WTC11 (cell line): ENCODE data around the gene SLC35G3. TPM values are rescaled to one million over a fixed set of nuclear protein-coding genes. Genes with fewer than 3 reads are reported as not detected.

Experiments
- ATAC-seq: fragments of 200-7000 bp; cut with Tn5 transposase; 2 replicates; pipeline ENCODE4 v1.10.0; 2021; ENCODE audit warnings: mild to moderate bottlenecking, moderate library complexity
- CTCF ChIA-PET: fragments of 300-600 bp; sonication (Branson Sonifier 250); formaldehyde crosslinking; loops from one replicate; lab custom pipeline; 2021; ENCODE audit warnings: antibody characterized with exemption; lab: Charles Lee
- POLR2A ChIA-PET: fragments of 350-600 bp; sonication (Branson Sonifier 250); formaldehyde crosslinking; loops from one replicate; lab custom pipeline; 2021; ENCODE audit warnings: antibody characterized with exemption; lab: Charles Lee
- DNase-seq: peaks from one replicate; pipeline ENCODE4 v3.0.0; 2021; ENCODE audit warnings: low spot score
- H3K27ac Mint-ChIP-seq: 2 replicates; pipeline ENCODE4 v1.8.0; 2021; ENCODE audit warnings: mixed read lengths
- H3K27me3 Mint-ChIP-seq: 2 replicates; pipeline ENCODE4 v1.8.0; 2021; ENCODE audit warnings: low read depth, mild to moderate bottlenecking, moderate library complexity, mixed read lengths
- H3K36me3 Mint-ChIP-seq: 2 replicates; pipeline ENCODE4 v1.8.0; 2021; ENCODE audit warnings: mixed read lengths
- H3K4me1 Mint-ChIP-seq: 2 replicates; pipeline ENCODE4 v1.8.0; 2022; ENCODE audit warnings: mixed read lengths
- H3K4me3 Mint-ChIP-seq: 2 replicates; pipeline ENCODE4 v1.8.0; 2021; ENCODE audit warnings: mild to moderate bottlenecking, moderate library complexity, mixed read lengths
- H3K9me3 Mint-ChIP-seq: 2 replicates; pipeline ENCODE4 v1.8.0; 2021; ENCODE audit warnings: mixed read lengths
- ATF1 ChIP-seq: sonication (generic); formaldehyde crosslinking; IDR thresholded peaks from 2 replicates; pipeline ENCODE4 v1.8.1; 2023; ENCODE audit warnings: mild to moderate bottlenecking, moderate library complexity, missing genetic modification reagents
- ATF2 ChIP-seq: sonication (generic); formaldehyde crosslinking; IDR thresholded peaks from 2 replicates; pipeline ENCODE4 v1.8.1; 2022; ENCODE audit warnings: low read depth, missing genetic modification reagents, borderline replicate concordance
- ATF3 ChIP-seq: sonication (generic); formaldehyde crosslinking; conservative IDR thresholded peaks from 2 replicates; pipeline ENCODE4 v1.8.1; 2022; ENCODE audit warnings: mild to moderate bottlenecking, missing genetic modification reagents
- CBFB ChIP-seq: sonication (generic); formaldehyde crosslinking; IDR thresholded peaks from 2 replicates; pipeline ENCODE4 v1.8.1; 2022; ENCODE audit warnings: mild to moderate bottlenecking, low read depth, missing genetic modification reagents
- CDX4 ChIP-seq: fragments of 250-450 bp; sonication (Bioruptor Pico); IDR thresholded peaks from 2 replicates; pipeline ENCODE4 v1.9.0; 2021; ENCODE audit warnings: moderate library complexity, mild to moderate bottlenecking, inconsistent platforms, borderline replicate concordance
- CTCF ChIP-seq: fragments of 200-600 bp; IDR thresholded peaks from 2 replicates; pipeline ENCODE4 v1.8.0; 2022; ENCODE audit warnings: antibody characterized with exemption
- E2F1 ChIP-seq: sonication (generic); formaldehyde crosslinking; IDR thresholded peaks from 2 replicates; pipeline ENCODE4 v1.8.0; 2022; ENCODE audit warnings: mild to moderate bottlenecking, missing genetic modification reagents
- ESRRA ChIP-seq: sonication (generic); formaldehyde crosslinking; IDR thresholded peaks from 2 replicates; pipeline ENCODE4 v1.8.1; 2022; ENCODE audit warnings: mild to moderate bottlenecking, missing genetic modification reagents, borderline replicate concordance
- FOXJ3 ChIP-seq: sonication (generic); formaldehyde crosslinking; IDR thresholded peaks from 2 replicates; pipeline ENCODE4 v1.9.0; 2021; ENCODE audit warnings: missing genetic modification reagents, mild to moderate bottlenecking, borderline replicate concordance
- GABPB1 ChIP-seq: sonication (generic); formaldehyde crosslinking; IDR thresholded peaks from 2 replicates; pipeline ENCODE4 v1.8.1; 2023; ENCODE audit warnings: mild to moderate bottlenecking, missing genetic modification reagents
- HMGA2 ChIP-seq: fragments of 250-450 bp; sonication (Bioruptor Pico); IDR thresholded peaks from 2 replicates; pipeline ENCODE4 v1.4.0; 2021; ENCODE audit warnings: mild to moderate bottlenecking, moderate library complexity
- MAX ChIP-seq: sonication (generic); formaldehyde crosslinking; IDR thresholded peaks from 2 replicates; pipeline ENCODE4 v1.8.0; 2022; ENCODE audit warnings: mild to moderate bottlenecking, missing genetic modification reagents
- PRRX2 ChIP-seq: fragments of 250-450 bp; sonication (Bioruptor Pico); IDR thresholded peaks from 2 replicates; pipeline ENCODE4 v1.8.0; 2021; ENCODE audit warnings: mild to moderate bottlenecking
- RORB ChIP-seq: fragments of 250-450 bp; sonication (Bioruptor Pico); IDR thresholded peaks from 2 replicates; pipeline ENCODE4 v1.9.0; 2021; ENCODE audit warnings: mild to moderate bottlenecking
- SMAD3 ChIP-seq: sonication (generic); formaldehyde crosslinking; IDR thresholded peaks from 2 replicates; pipeline ENCODE4 v1.8.0; 2022; ENCODE audit warnings: missing genetic modification reagents, mild to moderate bottlenecking, borderline replicate concordance
- SMAD4 ChIP-seq: sonication (generic); formaldehyde crosslinking; IDR thresholded peaks from 2 replicates; pipeline ENCODE4 v1.8.0; 2022; ENCODE audit warnings: mild to moderate bottlenecking, missing genetic modification reagents
- TCF7 ChIP-seq: sonication (generic); formaldehyde crosslinking; IDR thresholded peaks from 2 replicates; pipeline ENCODE4 v1.8.0; 2022; ENCODE audit warnings: mild to moderate bottlenecking, low read depth, missing genetic modification reagents, moderate library complexity
- TP53 ChIP-seq: sonication (generic); formaldehyde crosslinking; IDR thresholded peaks from 2 replicates; pipeline ENCODE4 v1.8.1; 2023; ENCODE audit warnings: mild to moderate bottlenecking, missing genetic modification reagents
- ZBTB21 ChIP-seq: sonication (generic); formaldehyde crosslinking; IDR thresholded peaks from 2 replicates; pipeline ENCODE4 v1.8.1; 2023; ENCODE audit warnings: mild to moderate bottlenecking, missing genetic modification reagents, borderline replicate concordance
- ZNF121 ChIP-seq: sonication (generic); formaldehyde crosslinking; IDR thresholded peaks from 2 replicates; pipeline ENCODE4 v1.8.0; 2023; ENCODE audit warnings: missing genetic modification reagents
- ZNF396 ChIP-seq: fragments of 250-450 bp; sonication (Bioruptor Pico); IDR thresholded peaks from 2 replicates; pipeline ENCODE4 v1.8.0; 2021; ENCODE audit warnings: mild to moderate bottlenecking, moderate library complexity, borderline replicate concordance
- ZNF512 ChIP-seq: sonication (generic); formaldehyde crosslinking; IDR thresholded peaks from 2 replicates; pipeline ENCODE4 v1.8.1; 2022; ENCODE audit warnings: missing genetic modification reagents, borderline replicate concordance
- ZNF532 ChIP-seq: fragments of 250-450 bp; sonication (Bioruptor Pico); IDR thresholded peaks from 2 replicates; pipeline ENCODE4 v1.9.0; 2021; ENCODE audit warnings: mild to moderate bottlenecking, borderline replicate concordance
- ZNF671 ChIP-seq: fragments of 250-450 bp; sonication (Bioruptor Pico); IDR thresholded peaks from 2 replicates; pipeline ENCODE4 v1.8.0; 2021; ENCODE audit warnings: mild to moderate bottlenecking
- total RNA-seq: library from RNA; stranded (reverse); gene quantifications from 3 replicates; pipeline ENCODE4 v1.2.3, GENCODE V29; 2021

The SLC35G3 gene
- total RNA-seq, 1 experiment from 2014 or later: not detected

- TF ChIP-seq ZNF532 (CRISPR knock-in tag) (no peak), ATF2 (no peak), SMAD4 (no peak), ZNF396 (CRISPR knock-in tag) (no peak), SMAD3 (CRISPR knock-in tag) (no peak), E2F1 (no peak), CBFB (CRISPR knock-in tag) (no peak), ATF1 (no peak)
Measured at GRCh38 chr17:35229638-35230037, 35.4 kb upstream of the SLC35G3 start (continued).

- CTCF ChIA-PET: no interaction called here
- Mint-ChIP-seq H3K27ac (no peak overlapping the region), H3K36me3 (peaks cover 3% of the 10 kb centered on the region), H3K4me1 (no peaks in the 10 kb centered on the region), H3K27me3 (peaks cover 7% of the 10 kb centered on the region), H3K4me3 (no peak overlapping the region), H3K9me3 (peaks cover 24% of the 10 kb centered on the region)
- POLR2A ChIA-PET: interaction anchor here (0.6 kb wide), 1 partner anchor 41 kb away, joined by 3 read pairs; no protein-coding TSS in a partner anchor
- TF ChIP-seq HMGA2 (CRISPR knock-in tag): no peak
- TF ChIP-seq ZNF121 (CRISPR knock-in tag): no peak
- no peak for TF ChIP-seq ATF1
- no peak for TF ChIP-seq PRRX2
- no peak for TF ChIP-seq CDX4 (CRISPR knock-in tag)
- TF ChIP-seq TCF7 (CRISPR knock-in tag): no peak
- TF ChIP-seq ZNF671 (CRISPR knock-in tag): no peak
- no peak for TF ChIP-seq ZNF512
- no peak for TF ChIP-seq CTCF
- TF ChIP-seq ZBTB21 (CRISPR knock-in tag): no peak
- no peak for TF ChIP-seq TP53 (CRISPR knock-in tag)
- no peak for TF ChIP-seq FOXJ3
- TF ChIP-seq MAX (CRISPR knock-in tag): no peak
- TF ChIP-seq ESRRA (CRISPR knock-in tag): no peak
- no peak for TF ChIP-seq ZNF396 (CRISPR knock-in tag)
- no peak for TF ChIP-seq CBFB (CRISPR knock-in tag)
- TF ChIP-seq GABPB1 (CRISPR knock-in tag): no peak
- no peak for TF ChIP-seq ATF3 (CRISPR knock-in tag)
- no peak for TF ChIP-seq RORB (CRISPR knock-in tag)
- ATAC-seq: no peak
- DNase-seq: no peak
Measured at GRCh38 chr17:35227546-35227945, 33.4 kb upstream of the SLC35G3 start.
